Neural cell (in vitro differentiated cells): ENCODE results near the gene KPTN.

Source experiments
- CTCF ChIP-seq: fragments of 450-650 bp; IDR thresholded peaks from 2 replicates; pipeline ENCODE4 v1.5.1; 2014; ENCODE audit warnings: antibody characterized with exemption, mild to moderate bottlenecking, moderate library complexity; ENCODE audit not compliant: poor library complexity, severe bottlenecking
- EZH2 ChIP-seq: fragments of 200-600, 300-800 bp; shearing (Covaris generic), sonication (generic); IDR thresholded peaks from 2 replicates; pipeline ENCODE4 v1.6.1; 2014; ENCODE audit warnings: antibody characterized with exemption, low read length, borderline replicate concordance, mild to moderate bottlenecking; ENCODE audit not compliant: insufficient read depth, poor library complexity, severe bottlenecking
- POLR2AphosphoS5 ChIP-seq: IDR thresholded peaks from 2 replicates; pipeline ENCODE4 v1.6.1; 2012

DNA sequence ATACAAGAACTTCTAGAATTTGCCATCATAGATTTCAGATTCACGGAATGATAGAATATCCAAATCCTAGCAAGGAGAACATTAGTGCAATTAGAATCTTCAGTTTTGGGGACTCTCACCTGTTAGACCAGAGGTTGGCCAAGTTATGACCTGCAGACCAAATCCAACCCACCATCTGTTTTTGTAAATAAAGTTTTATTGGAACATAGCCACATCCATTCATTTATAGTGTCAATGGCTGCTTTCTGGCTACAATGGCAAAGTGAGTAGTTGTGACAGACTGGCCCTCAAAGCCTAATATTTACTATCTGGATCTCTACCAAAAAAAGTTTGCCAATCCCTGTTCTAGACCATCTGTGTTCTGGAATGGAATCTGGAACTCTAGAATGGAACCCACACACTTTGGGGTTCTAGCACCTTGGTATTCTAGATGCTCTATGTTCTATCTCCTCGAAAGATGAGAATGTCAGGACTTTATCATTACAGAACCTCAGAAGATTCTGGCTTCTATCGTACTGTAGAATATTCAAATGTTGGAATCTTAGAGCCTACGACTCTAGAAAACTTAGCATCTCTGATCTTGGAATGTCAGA lies 2.5 kb downstream of the KPTN start:
- no peak for TF ChIP-seq CTCF
- TF ChIP-seq EZH2 = no peak
- TF ChIP-seq POLR2AphosphoS5 = no peak
